GM12878 (cell line): ENCODE data around the gene C1QTNF1. TPM values are rescaled to one million over a fixed set of nuclear protein-coding genes. Genes with fewer than 3 reads are reported as not detected.

Experiments
- ATAC-seq: fragments of 200-7000 bp; cut with Tn5 transposase; 3 replicates; pipeline ENCODE4 v1.9.1; 2020; ENCODE audit warnings: mild to moderate bottlenecking, moderate library complexity
- BruUV-seq: library from RNA; stranded (reverse); fragments of 400-500 nt; replicated peaks from 2 replicates; lab custom pipeline; 2021; lab: Mats Ljungman, UMichigan
- CTCF ChIA-PET: fragments of 300-600 bp; sonication (Branson Sonifier 250); formaldehyde crosslinking; extraction: SDS; loops from one replicate; lab custom pipeline; 2021; ENCODE audit warnings: inconsistent platforms; lab: Yijun Ruan, JAX
- POLR2A ChIA-PET: fragments of 350-600 bp; formaldehyde crosslinking; extraction: SDS; loops from one replicate; lab custom pipeline; 2021; ENCODE audit warnings: inconsistent platforms; lab: Charles Lee
- RAD21 ChIA-PET: fragments of 300-600 bp; sonication (Branson Sonifier 250); formaldehyde crosslinking; loops from one replicate; lab custom pipeline; 2023; ENCODE audit warnings: antibody characterized with exemption; ENCODE audit not compliant: unreplicated experiment; lab: Charles Lee
- SMC1A ChIA-PET: fragments of 300-600 bp; sonication (Branson Sonifier 250); formaldehyde crosslinking; loops from one replicate; lab custom pipeline; 2023; ENCODE audit not compliant: unreplicated experiment, uncharacterized antibody; lab: Charles Lee
- DNase-seq: peaks from one replicate; pipeline ENCODE4 v3.0.0-alpha.2; 2011; ENCODE audit warnings: low read depth, low spot score
- FAIRE-seq: peaks from 3 replicates; lab custom pipeline; 2011; peaks lifted over from hg19 to GRCh38; lab: Jason Lieb, UNC
- H2AFZ ChIP-seq: 2 replicates; pipeline ENCODE4 v1.6.0; 2011; ENCODE audit warnings: low read depth, low read length, control low read depth; ENCODE audit not compliant: control insufficient read depth
- H3K27ac ChIP-seq: 2 replicates; pipeline ENCODE4 v1.5.1; 2011; ENCODE audit warnings: control low read depth; ENCODE audit not compliant: control insufficient read depth, insufficient read depth
- H3K27me3 ChIP-seq, 2 experiments: replicated peaks in 1 of 2; 2 replicates each; pipeline versions ENCODE4 v1.6.0 to v1.6.1; 2011; ENCODE audit warnings: low read length in 1 of 2; ENCODE audit not compliant: control insufficient read depth in 2 of 2, insufficient read depth in 2 of 2
- H3K36me3 ChIP-seq, 2 experiments: 2 replicates each; pipeline ENCODE4 v1.5.1; 2011; ENCODE audit warnings: low read length in 1 of 2; ENCODE audit not compliant: control insufficient read depth in 2 of 2, insufficient read depth in 2 of 2
- H3K4me1 ChIP-seq: 2 replicates; pipeline ENCODE4 v1.6.1; 2011; ENCODE audit warnings: mild to moderate bottlenecking, low read length, moderate library complexity, mixed read lengths; ENCODE audit not compliant: control insufficient read depth, insufficient read depth
- H3K4me2 ChIP-seq: 2 replicates; pipeline ENCODE4 v1.6.0; 2011; ENCODE audit warnings: control low read depth; ENCODE audit not compliant: control insufficient read depth, insufficient read depth
- H3K4me3 ChIP-seq: fragments of 200-600 bp; sonication (generic); 2 replicates; pipeline ENCODE4 v1.5.1; 2016
- H3K79me2 ChIP-seq: 2 replicates; pipeline ENCODE4 v1.6.0; 2011; ENCODE audit warnings: low read length; ENCODE audit not compliant: control insufficient read depth, insufficient read depth
- H3K9ac ChIP-seq: 2 replicates; pipeline ENCODE4 v1.8.0; 2011; ENCODE audit warnings: low read length, control low read depth, mixed read lengths; ENCODE audit not compliant: control insufficient read depth, insufficient read depth
- H3K9me3 ChIP-seq: replicated peaks from 3 replicates; pipeline ENCODE4 v1.5.1; 2011; ENCODE audit warnings: mild to moderate bottlenecking, low read length; ENCODE audit not compliant: control insufficient read depth, insufficient read depth
- H4K20me1 ChIP-seq: 2 replicates; pipeline ENCODE4 v1.6.0; 2011; ENCODE audit not compliant: control insufficient read depth, insufficient read depth
- CBX5 ChIP-seq: sonication (generic); IDR thresholded peaks from 2 replicates; pipeline ENCODE4 v1.6.1; 2016; ENCODE audit warnings: low read depth, moderate library complexity, mild to moderate bottlenecking, inconsistent platforms
- MEF2B ChIP-seq: fragments of 450-650 bp; IDR thresholded peaks from 2 replicates; pipeline ENCODE4 v1.6.1; 2018; ENCODE audit warnings: mild to moderate bottlenecking, moderate library complexity; ENCODE audit not compliant: partially characterized antibody, poor library complexity, severe bottlenecking
- RAD21 ChIP-seq: IDR thresholded peaks from 2 replicates; pipeline ENCODE4 v1.6.1; 2011; ENCODE audit warnings: mild to moderate bottlenecking, low read depth, low read length, moderate library complexity; ENCODE audit not compliant: insufficient read depth
- SMAD1 ChIP-seq: fragments of 450-650 bp; IDR thresholded peaks from 2 replicates; pipeline ENCODE4 v1.6.1; 2018; ENCODE audit warnings: mild to moderate bottlenecking, low read depth; ENCODE audit not compliant: partially characterized antibody
- ZBTB11 ChIP-seq: fragments of 450-650 bp; formaldehyde crosslinking; IDR thresholded peaks from 2 replicates; pipeline ENCODE4 v1.5.0; 2022; ENCODE audit warnings: mild to moderate bottlenecking, missing genetic modification characterization
- WGBS: methylation state at CpG from one replicate; pipeline ENCODE4 v1.1.6; 2016; ENCODE audit warnings: low lambda C conversion rate; ENCODE audit not compliant: insufficient replicate concordance, insufficient coverage; ENCODE audit errors: missing lambda C conversion rate; 5-methylcytosine and 5-hydroxymethylcytosine counted together
- in situ Hi-C: fragments of 300-500 bp; cut with MboI; formaldehyde crosslinking; loops from 9 replicates; pipeline ENCODE4 v1.14.3; 2018; ENCODE audit warnings: mixed read lengths
- intact Hi-C: fragments of 100-400 bp; cut with micrococcal nuclease; formaldehyde crosslinking; loops from one replicate; pipeline ENCODE4 v1.14.2; 2022; ENCODE audit not compliant: unreplicated experiment
- polyA plus RNA-seq, 11 experiments: library from polyadenylated mRNA; depleted of rRNA in 4 of 11; unstranded in 6 of 11; stranded (reverse) in 5 of 11; fragments of >200 nt; fragmentation: Nextera tagmentation in 4 of 11; fragmentation: Illumina TruSeq in 1 of 11; extraction: Ambion mirVana in 4 of 11; extraction: Trizol in 1 of 11; gene quantifications; 1 replicate in 1 of 11; 2 replicates in 10 of 11; pipeline versions ENCODE4 v1.2.1 to v1.2.3, GENCODE V29; 2011 to 2016; ENCODE audit warnings: inconsistent platforms in 2 of 11, missing spikeins in 2 of 11, low read depth in 1 of 11
- total RNA-seq, 4 experiments: library from RNA; depleted of rRNA in 3 of 4; stranded (reverse); fragments of >200 nt in 3 of 4; fragmentation: Illumina TruSeq in 1 of 4; extraction: Trizol in 1 of 4; gene quantifications; 2 replicates each; pipeline versions ENCODE4 v1.2.1 to v1.2.3, GENCODE V29; 2013 to 2021
- TF ChIP-seq, protein P1 (sequence below): fragments of 450-650 bp; IDR thresholded peaks from 2 replicates; pipeline ENCODE4 v1.6.1; 2017; ENCODE audit warnings: mild to moderate bottlenecking, moderate library complexity

The C1QTNF1 gene
- total and polyA plus RNA-seq, 10 of the 15 experiments (the other 5 are each of a cell fraction or from before 2014, with no cell fraction given), result 0.05 to 1.1 (median 0.15) TPM; not detected in 4

DNA sequence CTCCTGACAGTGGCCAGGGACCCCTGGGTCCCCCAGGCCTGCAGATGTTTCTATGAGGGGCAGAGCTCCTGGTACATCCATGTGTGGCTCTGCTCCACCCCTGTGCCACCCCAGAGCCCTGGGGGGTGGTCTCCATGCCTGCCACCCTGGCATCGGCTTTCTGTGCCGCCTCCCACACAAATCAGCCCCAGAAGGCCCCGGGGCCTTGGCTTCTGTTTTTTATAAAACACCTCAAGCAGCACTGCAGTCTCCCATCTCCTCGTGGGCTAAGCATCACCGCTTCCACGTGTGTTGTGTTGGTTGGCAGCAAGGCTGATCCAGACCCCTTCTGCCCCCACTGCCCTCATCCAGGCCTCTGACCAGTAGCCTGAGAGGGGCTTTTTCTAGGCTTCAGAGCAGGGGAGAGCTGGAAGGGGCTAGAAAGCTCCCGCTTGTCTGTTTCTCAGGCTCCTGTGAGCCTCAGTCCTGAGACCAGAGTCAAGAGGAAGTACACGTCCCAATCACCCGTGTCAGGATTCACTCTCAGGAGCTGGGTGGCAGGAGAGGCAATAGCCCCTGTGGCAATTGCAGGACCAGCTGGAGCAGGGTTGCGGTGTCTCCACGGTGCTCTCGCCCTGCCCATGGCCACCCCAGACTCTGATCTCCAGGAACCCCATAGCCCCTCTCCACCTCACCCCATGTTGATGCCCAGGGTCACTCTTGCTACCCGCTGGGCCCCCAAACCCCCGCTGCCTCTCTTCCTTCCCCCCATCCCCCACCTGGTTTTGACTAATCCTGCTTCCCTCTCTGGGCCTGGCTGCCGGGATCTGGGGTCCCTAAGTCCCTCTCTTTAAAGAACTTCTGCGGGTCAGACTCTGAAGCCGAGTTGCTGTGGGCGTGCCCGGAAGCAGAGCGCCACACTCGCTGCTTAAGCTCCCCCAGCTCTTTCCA lies 25.1 kb downstream of the C1QTNF1 start:
- H2AFZ ChIP-seq, result no peak overlapping the region

More for the DNA sequence above, 25.1 kb downstream of the C1QTNF1 start:
- intact Hi-C loops, result no loop called here
- ChIA-PET POLR2A (interaction anchor here (0.6 kb wide), 1 partner anchor 820 kb away, joined by 3 read pairs; no protein-coding TSS in a partner anchor), CTCF (interaction anchor here (0.7 to 2.7 kb wide), 3 partner anchors 8 to 344 kb away, joined by 3 to 10 read pairs (median 6); no protein-coding TSS in a partner anchor), RAD21 (no interaction called here), SMC1A (interaction anchor here (0.6 kb wide), 1 partner anchor 19 kb away, joined by 3 read pairs; no protein-coding TSS in a partner anchor)
- Histone ChIP-seq H3K4me2 (no peak overlapping the region), H3K27ac (no peak overlapping the region), H4K20me1 (no peaks in the 10 kb centered on the region), H3K4me3 (no peak overlapping the region), H3K36me3 (no peaks in the 10 kb centered on the region), H3K27me3 (no peaks in the 10 kb centered on the region; a peak in 1 of 4 replicates), H3K9ac (no peak overlapping the region), H3K9me3 (no peaks in the 10 kb centered on the region; the same call in 2 of the 3 replicates), H3K4me1 (no peaks in the 10 kb centered on the region; the same call in 1 of the 2 replicates), H3K79me2 (no peaks in the 10 kb centered on the region)
- ATAC-seq, result no peak
- no peak for FAIRE-seq
- WGBS, result 17% methylated on average over 20 of the region's 21 CpGs
- in situ Hi-C loops, result no loop called here
- TF ChIP-seq ZBTB11 (CRISPR knock-in tag), result no peak
- no peak for TF ChIP-seq CBX5
- TF ChIP-seq, protein P1, sequence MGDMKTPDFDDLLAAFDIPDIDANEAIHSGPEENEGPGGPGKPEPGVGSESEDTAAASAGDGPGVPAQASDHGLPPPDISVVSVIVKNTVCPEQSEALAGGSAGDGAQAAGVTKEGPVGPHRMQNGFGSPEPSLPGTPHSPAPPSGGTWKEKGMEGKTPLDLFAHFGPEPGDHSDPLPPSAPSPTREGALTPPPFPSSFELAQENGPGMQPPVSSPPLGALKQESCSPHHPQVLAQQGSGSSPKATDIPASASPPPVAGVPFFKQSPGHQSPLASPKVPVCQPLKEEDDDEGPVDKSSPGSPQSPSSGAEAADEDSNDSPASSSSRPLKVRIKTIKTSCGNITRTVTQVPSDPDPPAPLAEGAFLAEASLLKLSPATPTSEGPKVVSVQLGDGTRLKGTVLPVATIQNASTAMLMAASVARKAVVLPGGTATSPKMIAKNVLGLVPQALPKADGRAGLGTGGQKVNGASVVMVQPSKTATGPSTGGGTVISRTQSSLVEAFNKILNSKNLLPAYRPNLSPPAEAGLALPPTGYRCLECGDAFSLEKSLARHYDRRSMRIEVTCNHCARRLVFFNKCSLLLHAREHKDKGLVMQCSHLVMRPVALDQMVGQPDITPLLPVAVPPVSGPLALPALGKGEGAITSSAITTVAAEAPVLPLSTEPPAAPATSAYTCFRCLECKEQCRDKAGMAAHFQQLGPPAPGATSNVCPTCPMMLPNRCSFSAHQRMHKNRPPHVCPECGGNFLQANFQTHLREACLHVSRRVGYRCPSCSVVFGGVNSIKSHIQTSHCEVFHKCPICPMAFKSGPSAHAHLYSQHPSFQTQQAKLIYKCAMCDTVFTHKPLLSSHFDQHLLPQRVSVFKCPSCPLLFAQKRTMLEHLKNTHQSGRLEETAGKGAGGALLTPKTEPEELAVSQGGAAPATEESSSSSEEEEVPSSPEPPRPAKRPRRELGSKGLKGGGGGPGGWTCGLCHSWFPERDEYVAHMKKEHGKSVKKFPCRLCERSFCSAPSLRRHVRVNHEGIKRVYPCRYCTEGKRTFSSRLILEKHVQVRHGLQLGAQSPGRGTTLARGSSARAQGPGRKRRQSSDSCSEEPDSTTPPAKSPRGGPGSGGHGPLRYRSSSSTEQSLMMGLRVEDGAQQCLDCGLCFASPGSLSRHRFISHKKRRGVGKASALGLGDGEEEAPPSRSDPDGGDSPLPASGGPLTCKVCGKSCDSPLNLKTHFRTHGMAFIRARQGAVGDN, result no peak
- TF ChIP-seq SMAD1, result no peak
- no peak for TF ChIP-seq MEF2B
- no peak for TF ChIP-seq RAD21
- no peak for DNase-seq
- no TSS peak for BruUV-seq
